ENCODE data around the gene SLC6A17.
A peak's percentile ranks its signal among the peaks of the same experiment; 100 is the strongest.

- TF ChIP-seq CTCF (IDR thresholded peaks at IDR 0.05), result peak; percentile 15 to 89 (median 73)
- no peak for TF ChIP-seq EP300 (IDR thresholded peaks at IDR 0.05)
- no peak for TF ChIP-seq POLR2AphosphoS5 (IDR thresholded peaks at IDR 0.05)
- TF ChIP-seq POLR2A (IDR thresholded peaks at IDR 0.05), result no peak
Observed at GRCh38 chr1:110196917-110197765, 46.8 kb downstream of the SLC6A17 start.
